IMR-90 (cell line): ENCODE data around the gene R3HDM2.

Experiments
- BHLHE40 ChIP-seq: fragments of 150-350 bp; IDR thresholded peaks from 2 replicates; pipeline ENCODE4 v1.6.1; 2016; ENCODE audit warnings: mild to moderate bottlenecking, low read depth, low read length
- CEBPB ChIP-seq: IDR thresholded peaks from 2 replicates; pipeline ENCODE4 v1.6.1; 2012; ENCODE audit warnings: low read depth, low read length, improper control_type of control experiment
- FOS ChIP-seq: fragments of 150-350 bp; IDR thresholded peaks from 2 replicates; pipeline ENCODE4 v1.6.1; 2016; ENCODE audit warnings: low read depth, low read length
- MAZ ChIP-seq: IDR thresholded peaks from 2 replicates; pipeline ENCODE4 v1.6.1; 2012; ENCODE audit warnings: low read depth, mild to moderate bottlenecking, low read length, improper control_type of control experiment, moderate library complexity, borderline replicate concordance
- MXI1 ChIP-seq: IDR thresholded peaks from 2 replicates; pipeline ENCODE4 v1.6.1; 2012; ENCODE audit warnings: low read depth, mild to moderate bottlenecking, low read length, moderate library complexity, borderline replicate concordance
- POLR2A ChIP-seq: IDR thresholded peaks from 2 replicates; pipeline ENCODE4 v1.6.1; 2012; ENCODE audit warnings: mild to moderate bottlenecking, low read depth, low read length
- RAD21 ChIP-seq: IDR thresholded peaks from 2 replicates; pipeline ENCODE4 v1.6.1; 2012; ENCODE audit warnings: low read length, improper control_type of control experiment
- RCOR1 ChIP-seq: IDR thresholded peaks from 2 replicates; pipeline ENCODE4 v1.6.1; 2012; ENCODE audit warnings: mild to moderate bottlenecking, low read length, improper control_type of control experiment; ENCODE audit not compliant: insufficient replicate concordance
- RFX5 ChIP-seq: IDR thresholded peaks from 2 replicates; pipeline ENCODE4 v1.8.0; 2012; ENCODE audit warnings: low read depth, mild to moderate bottlenecking, low read length, moderate library complexity
- SMC3 ChIP-seq: fragments of 150-350 bp; IDR thresholded peaks from 2 replicates; pipeline ENCODE4 v1.6.1; 2016; ENCODE audit warnings: low read depth, mild to moderate bottlenecking, antibody characterized with exemption, low read length, moderate library complexity
- TF ChIP-seq, protein P1 (sequence below): conservative IDR thresholded peaks from 2 replicates; pipeline ENCODE4 v1.5.1; 2012; ENCODE audit warnings: mild to moderate bottlenecking, low read depth, low read length, improper control_type of control experiment
- TF ChIP-seq, protein P2 (sequence below): fragments of 150-350 bp; IDR thresholded peaks from 2 replicates; pipeline ENCODE4 v1.6.1; 2017; ENCODE audit warnings: mild to moderate bottlenecking, antibody characterized with exemption, low read length, low read depth

DNA sequence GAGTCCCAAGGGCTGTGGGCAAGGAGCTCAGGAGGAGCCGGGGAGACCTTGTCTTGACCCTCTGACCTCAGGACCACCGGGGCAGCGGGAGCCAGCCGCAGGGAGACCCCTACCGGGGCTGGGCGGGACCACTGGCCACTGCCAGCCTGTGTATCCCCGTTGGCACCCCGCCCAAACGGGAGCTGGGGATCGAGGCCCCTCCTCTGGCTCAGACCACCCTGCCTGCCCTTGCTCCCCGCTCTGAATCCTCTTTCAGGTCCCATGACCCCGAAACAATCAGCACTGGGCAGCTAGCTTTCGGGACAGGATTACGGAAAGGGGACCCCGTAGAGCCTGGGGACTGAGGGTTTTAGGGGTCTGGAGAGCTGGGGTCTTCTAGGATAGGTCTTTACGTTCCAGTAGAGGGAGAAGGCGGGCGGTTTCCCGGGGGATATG lies 30.0 kb upstream of the R3HDM2 start:
- no peak for TF ChIP-seq RAD21
- TF ChIP-seq, protein P1, sequence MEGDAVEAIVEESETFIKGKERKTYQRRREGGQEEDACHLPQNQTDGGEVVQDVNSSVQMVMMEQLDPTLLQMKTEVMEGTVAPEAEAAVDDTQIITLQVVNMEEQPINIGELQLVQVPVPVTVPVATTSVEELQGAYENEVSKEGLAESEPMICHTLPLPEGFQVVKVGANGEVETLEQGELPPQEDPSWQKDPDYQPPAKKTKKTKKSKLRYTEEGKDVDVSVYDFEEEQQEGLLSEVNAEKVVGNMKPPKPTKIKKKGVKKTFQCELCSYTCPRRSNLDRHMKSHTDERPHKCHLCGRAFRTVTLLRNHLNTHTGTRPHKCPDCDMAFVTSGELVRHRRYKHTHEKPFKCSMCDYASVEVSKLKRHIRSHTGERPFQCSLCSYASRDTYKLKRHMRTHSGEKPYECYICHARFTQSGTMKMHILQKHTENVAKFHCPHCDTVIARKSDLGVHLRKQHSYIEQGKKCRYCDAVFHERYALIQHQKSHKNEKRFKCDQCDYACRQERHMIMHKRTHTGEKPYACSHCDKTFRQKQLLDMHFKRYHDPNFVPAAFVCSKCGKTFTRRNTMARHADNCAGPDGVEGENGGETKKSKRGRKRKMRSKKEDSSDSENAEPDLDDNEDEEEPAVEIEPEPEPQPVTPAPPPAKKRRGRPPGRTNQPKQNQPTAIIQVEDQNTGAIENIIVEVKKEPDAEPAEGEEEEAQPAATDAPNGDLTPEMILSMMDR = no peak
- TF ChIP-seq RFX5 = no peak
- TF ChIP-seq, protein P2, sequence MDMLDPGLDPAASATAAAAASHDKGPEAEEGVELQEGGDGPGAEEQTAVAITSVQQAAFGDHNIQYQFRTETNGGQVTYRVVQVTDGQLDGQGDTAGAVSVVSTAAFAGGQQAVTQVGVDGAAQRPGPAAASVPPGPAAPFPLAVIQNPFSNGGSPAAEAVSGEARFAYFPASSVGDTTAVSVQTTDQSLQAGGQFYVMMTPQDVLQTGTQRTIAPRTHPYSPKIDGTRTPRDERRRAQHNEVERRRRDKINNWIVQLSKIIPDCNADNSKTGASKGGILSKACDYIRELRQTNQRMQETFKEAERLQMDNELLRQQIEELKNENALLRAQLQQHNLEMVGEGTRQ = no peak
- TF ChIP-seq CEBPB = no peak
- TF ChIP-seq POLR2A = no peak
- no peak for TF ChIP-seq MAZ
- no peak for TF ChIP-seq SMC3
- no peak for TF ChIP-seq MXI1
- TF ChIP-seq RCOR1 = no peak
- no peak for TF ChIP-seq FOS
- TF ChIP-seq BHLHE40 = no peak
